NCI-H187 (cell line): ENCODE results near the gene CCNL1.
"Not testable (repeated sequence)": the region's sequence is repeated elsewhere in the genome, so short reads cannot be mapped to it uniquely, and the experiment has no call there.

ENCODE experiments used
- DNase-seq, 2 experiments: peaks; one replicate each; lab custom pipeline; 2025; lab: John Stamatoyannopoulos, UW

CCNL1 gene

DNA sequence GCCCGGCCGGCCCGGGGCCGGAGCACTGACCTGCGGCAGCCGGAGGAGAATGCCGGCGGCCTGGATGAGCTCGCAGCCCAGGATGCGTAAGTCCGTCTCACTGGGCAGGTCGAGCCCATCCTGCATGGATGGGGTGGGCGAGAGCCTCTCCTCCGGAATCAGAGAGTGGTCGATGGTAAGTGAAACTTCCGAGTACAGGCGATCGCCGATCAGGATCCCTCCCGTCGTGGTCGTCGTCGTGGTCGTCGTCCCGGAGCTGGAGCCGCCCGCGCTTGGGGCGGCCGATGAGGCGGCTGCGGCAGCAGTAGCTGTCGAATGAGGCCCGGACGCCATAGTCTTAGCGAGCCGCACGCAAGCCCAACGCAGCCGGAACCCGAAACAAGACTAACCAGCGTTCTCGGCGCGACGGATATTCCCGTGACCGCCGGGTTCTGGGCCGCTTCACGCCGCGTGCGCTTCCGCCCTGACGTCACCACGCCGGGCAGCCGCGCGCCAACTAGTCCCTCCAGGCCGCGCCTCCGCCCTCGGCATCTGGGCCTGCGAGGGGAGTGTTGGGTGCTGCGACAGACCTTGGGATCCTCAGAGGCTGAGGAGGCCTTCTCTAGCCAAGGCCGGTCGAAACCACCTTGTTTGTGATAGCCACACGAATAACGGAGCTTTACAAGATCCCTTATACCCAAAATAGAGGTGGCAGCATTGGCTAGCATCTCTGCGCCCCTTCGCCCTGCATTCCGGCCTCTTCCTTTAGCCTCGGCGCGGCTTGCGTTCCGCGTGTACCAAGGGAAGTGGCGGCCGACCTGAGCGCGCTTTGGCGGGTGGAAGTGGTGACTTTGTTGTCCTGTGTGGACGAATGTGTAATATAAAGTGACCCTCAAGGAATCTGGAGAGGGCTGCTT lies at the start of gene CCNL1:
CCNL1 (minus strand) TSS at position 386 of the 896 bp plus-strand sequence; CDS start at position 333, 53 bp downstream.
- DNase-seq: peak; percentile 84 to 92

DNA sequence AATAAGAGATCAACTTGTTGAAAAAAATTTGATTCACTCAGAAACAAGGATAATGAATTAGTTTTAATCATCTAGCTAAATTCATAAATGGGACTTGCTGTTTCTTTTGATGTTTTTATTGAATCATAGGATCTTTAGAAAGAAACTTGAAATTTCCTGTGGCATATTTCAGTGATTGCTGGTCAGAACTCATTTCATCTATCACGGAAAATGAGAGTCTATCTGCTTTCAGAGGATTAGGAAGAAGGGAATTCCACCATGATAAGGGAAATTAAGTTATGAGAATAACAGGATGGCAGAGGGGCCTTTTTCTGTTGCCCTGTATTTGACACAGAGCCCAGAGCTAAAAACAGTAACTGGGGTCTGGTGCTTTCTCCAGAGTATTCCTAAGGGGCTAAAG lies 44.9 kb upstream of the CCNL1 start:
- DNase-seq: no peak

DNA sequence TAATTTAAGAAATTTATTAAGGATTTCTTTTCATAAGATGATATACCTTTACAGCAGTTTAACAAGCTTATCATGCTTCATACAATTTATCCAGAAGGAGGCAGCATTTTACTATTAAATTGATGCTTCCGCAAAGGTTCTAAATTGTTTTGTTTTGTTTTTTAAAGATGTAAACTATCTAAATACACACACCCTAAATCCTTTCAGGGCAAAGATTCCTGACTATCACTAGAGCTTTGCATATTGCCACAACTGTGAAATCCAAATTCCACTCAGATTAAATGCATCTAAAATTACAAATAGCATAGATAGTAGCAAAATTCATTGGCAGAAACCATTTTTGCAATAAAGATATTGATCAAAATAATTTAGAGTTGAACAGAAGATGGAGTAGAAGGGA lies 44.5 kb upstream of the CCNL1 start:
- no peak for DNase-seq

DNA sequence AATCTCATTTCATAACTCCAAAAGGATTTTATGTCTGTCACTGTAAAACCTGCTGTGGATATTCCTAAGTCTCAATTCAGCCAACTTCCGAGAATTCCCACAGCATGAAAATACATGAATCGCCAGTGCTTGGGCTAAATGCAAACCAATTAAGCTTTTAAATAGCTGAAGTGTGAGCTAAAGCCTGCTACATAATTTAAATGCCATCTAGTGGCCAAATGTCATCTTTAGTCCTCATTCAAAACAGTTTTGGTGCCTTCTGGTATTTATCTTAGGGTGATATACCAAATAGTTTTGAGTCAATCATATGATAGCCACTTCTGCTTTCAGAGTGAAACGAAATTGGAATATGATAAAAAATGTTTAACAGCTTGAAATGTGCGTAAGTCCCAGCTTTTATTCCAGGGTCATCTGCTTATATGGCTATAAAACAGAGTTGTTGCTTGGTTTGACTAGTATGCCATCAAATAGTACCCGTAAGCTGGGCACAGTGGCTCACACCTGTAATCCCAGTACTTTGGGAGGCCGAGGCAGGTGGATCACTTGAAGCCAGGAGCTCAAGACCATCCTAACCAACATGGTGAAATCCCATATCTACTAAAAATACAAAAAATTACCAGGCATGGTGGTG lies 41.8 kb upstream of the CCNL1 start:
- no peak for DNase-seq

DNA sequence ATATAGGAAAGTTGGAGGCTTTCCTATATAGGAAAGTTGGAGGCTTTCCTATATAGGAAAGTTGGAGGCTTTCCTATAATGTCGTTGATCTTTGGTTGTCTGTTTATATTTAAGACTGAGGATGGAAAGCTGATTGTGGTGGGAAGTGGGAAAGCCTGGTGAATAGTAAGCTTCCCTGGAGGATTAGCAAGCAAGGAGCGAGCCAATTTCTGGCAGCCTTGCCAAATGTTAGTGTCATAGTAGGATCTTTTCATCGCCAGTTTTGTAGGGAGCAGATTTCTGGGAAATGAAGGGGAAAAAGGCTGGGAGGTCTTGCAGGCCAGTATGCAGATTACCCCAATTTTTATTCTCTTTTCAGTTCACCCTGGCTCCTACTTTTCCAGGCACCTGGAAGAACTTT lies 39.9 kb upstream of the CCNL1 start:
- no peak for DNase-seq

DNA sequence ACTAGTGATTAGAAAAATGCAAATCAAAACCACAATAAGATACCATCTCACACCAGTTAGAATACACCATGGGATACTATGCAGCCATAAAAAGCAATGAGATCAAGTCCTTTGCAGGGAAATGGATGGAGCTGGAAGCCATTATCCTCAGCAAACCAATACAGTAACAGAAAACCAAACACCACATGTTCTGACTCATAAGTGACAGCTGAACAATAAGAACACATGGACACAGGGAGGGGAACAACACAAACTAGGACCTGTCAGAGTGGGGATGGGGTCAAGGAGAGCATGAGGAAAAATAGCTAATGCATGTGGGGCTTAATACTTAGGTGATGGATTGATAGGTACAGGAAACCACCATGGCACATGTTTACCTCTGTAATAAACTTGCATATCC lies 36.0 kb upstream of the CCNL1 start:
- DNase-seq: no peak

DNA sequence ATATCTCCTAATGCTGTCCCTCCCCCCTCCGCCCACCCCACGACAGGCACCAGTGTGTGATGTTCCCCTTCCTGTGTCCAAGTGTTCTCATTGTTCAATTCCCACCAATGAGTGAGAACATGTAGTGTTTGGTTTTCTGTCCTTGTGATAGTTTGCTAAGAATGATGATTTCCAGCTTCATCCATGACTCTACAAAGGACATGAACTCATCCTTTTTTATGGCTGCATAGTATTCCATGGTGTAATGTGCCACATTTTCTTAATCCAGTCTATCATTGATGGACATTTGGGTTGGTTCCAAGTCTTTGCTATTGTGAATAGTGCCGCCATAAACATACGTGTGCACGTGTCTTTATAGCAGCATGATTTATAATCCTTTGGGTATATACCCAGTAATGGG lies 31.2 kb upstream of the CCNL1 start:
- DNase-seq: not testable (repeated sequence)

DNA sequence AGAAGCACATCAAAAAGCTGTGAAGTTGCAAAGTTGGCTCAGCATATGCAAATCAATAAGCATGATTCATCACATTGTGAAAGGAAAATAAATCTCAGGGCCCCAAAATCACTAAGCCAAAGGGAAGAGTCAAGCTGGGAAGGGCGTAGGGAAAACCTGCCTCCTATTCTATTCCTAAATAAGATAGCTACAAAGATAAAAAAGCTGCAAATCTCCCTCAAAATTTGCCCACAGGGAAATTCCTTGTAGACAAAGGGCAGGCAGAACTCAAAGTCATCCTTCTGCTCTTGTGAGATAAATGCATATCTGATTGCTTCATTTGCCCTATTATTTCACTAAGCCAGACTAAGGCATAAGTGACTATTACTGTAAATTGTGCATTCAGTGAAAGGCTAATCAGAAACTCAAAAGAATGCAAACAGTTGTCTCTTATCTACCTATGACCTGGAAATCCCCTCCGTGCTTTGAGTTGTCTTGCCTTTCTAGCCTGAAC lies 30.5 kb upstream of the CCNL1 start:
- no peak for DNase-seq

DNA sequence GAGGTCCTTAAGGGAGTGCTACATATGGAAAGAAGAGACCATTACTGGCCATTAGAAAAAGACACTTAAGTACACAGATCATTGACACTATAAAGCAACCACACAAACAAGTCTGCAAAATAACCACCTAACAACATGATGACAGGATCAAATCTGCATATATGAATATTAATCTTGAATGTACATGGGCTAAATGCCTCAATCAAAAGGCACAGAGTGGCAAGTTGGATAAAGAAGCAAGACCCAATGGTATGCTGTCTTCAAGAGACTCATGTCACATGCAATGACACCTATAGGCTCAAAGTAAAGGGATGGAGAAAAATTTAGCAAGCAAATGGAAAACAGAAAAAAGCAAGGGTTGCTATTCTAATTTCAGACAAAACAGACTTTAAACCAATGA lies 28.4 kb upstream of the CCNL1 start:
- DNase-seq: no peak

DNA sequence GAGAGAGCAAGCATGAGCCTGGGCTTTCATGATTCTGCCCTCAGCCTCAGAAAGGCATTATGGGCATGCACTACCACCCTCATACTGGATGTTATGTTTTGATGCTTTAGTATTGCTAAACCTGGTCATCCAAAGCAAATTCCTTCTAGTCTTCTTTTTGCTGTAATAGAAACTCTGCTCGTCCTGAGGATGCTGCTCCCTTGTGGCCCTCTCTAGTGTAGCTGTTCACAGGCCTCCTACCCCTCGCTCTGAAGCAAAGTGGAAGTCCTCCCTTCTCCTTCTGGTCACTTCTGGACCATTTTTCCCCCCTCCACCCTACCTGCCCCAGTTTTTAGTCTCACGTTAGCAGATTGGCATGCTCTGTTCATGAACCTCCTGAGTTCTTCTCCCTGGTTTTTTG lies 22.9 kb upstream of the CCNL1 start:
- DNase-seq: no peak

DNA sequence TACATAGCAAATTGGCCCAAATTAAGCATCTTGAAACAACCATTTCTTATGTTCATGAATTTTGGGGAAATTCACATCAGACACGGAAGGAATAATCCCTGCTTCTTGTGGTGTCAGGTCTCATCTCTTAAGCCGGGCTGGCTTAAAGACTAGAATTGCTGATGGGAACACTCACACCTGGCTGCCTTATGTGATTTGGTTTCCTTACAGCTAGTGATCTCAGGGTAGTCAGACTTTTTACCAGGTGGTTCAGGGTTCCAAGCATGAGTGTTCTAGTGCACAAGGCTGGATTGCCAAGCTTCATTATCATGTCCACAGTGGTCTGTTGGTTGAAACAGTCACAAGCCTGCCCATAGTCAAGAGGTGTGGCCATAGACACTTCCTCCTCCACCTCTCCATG lies 20.3 kb upstream of the CCNL1 start:
- DNase-seq: no peak

DNA sequence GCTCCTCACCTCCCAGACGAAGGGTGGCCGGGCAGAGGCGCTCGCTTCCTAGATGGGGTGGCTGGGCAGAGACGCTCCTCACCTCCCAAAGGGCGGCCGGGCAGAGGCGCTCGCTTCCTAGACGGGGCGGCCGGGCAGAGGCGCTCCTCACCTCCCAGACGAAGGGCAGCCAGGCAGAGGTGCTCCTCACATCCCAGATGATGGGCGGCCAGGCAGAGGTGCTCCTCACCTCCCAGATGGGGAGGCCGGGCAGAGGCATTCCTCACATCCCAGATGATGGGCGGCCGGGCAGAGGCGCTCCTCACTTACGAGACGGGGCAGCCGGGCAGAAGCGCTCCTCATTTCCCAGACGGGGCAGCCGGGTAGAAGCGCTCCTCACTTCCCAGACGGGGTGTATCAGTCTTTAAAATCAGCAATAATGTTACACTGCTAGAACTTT lies 19.4 kb upstream of the CCNL1 start:
- no peak for DNase-seq

DNA sequence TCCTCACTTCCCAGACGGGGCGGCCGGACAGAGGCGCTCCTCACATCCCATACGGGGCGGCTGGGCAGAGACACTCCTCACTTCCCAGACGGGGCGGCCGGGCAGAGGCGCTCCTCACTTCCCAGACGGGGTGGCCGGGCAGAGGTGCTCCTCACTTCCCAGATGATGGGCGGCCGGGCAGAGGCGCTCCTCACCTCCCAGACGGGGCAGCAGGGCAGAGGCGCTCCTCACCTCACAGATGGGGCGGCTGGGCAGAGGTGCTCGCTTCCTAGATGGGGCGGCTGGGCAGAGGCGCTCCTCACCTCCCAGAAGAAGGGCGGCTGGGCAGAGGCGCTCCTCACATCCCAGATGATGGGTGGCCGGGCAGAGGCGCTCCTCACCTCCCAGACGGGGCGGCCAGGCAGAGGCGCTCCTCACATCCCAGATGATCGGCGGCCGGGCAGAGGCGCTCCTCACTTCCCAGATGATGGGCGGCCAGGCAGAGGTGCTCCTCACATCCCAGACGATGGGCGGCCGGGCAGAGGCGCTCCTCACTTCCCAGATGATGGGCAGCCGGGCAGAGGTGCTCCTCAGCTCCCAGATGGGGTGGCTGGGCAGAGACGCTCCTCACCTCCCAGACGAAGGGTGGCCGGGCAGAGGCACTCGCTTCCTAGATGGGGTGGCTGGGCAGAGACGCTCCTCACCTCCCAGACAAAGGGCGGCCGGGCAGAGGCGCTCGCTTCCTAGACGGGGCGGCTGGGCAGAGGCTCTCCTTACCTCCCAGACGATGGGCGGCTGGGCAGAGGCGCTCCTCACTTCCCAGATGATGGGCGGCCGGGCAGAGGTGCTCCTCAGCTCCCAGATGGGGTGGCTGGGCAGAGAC lies 18.8 kb upstream of the CCNL1 start:
- DNase-seq: not testable (repeated sequence)

DNA sequence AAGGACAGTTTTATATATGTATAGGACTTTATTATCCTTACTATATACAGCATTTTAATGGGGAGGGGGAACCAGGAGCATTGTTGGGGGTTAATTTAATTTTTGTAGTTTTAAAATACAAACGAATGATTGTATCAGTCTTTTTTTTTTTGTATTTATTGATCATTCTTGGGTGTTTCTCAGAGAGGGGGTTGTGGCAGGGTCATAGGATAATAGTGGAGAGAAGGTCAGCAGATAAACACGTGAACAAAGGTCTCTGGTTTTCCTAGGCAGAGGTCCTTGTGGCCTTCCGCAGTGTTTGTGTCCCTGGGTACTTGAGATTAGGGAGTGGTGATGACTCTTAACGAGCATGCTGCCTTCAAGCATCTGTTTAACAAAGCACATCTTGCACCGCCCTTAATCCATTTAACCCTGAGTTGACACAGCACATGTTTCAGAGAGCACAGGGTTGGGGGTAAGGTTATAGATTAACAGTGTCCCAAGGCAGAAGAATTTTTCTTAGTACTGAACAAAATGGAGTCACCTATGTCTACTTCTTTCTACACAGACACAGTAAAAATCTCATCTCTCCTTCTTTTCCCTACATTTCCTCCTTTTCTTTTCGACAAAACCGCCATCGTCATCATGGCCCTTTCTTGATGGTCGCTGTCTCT lies 18.0 kb upstream of the CCNL1 start:
- not testable (repeated sequence) for DNase-seq

DNA sequence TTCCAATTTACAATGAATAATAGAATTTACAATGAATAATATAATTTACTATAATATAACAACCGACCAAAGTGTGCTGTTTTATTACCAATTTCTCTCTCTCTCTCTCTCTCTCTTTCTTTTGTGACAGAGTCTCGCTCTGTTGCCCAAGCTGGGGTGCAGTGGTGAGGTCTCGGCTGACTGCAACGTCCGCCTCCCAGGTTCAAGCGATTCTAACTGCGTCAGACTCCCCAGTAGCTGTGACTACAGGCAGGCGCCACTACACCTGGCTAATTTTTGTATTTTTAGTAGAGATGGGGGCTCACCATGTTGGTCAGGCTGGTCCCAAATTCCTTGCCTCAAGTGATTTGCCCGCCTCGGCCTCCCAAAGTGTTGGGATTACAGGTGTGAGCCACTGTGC lies 17.0 kb upstream of the CCNL1 start:
- DNase-seq: no peak

DNA sequence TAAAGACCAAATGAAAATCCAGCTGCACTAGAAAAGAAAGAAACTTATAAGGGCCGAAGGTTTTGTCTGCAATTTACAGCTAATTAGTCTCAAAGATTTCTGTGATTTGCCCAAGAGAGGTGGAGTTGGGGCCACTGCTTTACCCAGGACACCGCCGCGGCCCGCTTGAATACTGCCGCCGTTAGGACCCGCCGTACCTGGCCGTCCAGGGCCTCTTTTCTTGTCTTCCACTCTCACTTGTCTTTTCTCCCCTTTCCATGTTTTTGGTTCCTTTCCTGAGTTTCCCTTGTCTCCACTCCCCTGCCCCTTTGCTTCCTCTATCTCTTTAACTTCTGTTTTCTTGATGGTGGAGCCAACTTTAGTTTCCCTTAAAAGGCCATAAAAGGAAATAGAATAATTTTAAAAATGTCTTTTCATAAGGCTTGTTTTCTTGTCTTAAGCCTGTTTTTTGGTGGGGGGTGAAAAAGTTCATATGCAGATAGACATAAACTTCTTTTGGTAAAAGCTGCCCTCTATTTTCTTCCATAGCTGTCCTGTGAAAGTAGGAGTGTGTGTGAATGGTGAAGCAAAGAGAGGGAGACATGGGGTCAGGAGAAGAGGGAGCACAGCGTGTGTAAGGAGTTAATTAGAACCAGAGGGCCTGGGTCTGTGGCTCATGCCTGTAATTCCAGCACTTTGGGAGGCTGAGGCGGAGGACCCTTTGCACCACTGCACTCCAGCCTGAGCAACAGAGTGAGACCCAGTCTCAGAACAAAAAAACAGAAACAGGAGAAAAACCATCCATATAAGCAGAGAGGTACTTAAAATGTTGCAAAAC lies 16.0 kb upstream of the CCNL1 start:
- DNase-seq: no peak

DNA sequence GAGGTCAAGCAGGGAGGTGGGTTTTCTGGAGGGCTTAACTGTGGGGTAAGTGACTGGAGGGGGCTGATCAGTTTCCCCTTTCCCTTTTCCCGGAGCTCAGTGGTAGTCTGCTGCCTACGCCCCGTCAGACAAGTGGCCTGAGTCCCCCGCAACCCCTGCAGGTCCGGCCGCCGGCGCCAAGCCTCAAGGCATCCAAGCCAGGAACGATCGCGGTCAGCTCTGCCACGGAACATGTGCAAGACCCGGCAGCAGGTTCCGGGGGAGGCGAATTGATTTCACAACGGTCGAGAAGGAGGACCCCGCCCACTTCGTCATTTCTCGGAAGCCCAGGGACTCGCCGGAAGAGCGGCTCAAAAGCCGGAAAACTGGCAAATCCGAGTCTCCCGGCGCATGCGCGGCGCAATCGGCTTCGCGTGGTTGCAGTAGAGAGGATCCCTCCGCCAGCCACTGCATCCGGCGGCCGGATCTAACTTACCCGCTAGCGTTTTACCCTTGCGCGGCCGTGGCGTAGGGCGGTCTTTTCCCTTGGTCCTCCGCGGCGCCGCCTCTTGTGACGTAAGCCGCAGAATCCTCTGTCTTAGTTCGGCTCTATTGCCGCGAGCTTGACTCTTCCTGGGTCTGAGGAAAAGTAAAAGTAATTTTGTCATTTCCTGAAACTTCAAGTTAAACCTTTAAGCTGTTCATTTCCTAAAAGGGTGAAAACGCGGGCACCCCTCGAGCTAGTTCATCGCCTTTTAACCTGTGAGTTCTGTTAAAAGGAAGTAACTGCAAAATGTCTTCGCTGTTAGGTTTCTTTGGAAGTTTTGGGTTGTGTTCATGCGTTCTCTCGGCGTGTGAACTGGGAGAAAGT lies 14.9 kb upstream of the CCNL1 start:
- DNase-seq: peak; percentile 92 to 97

DNA sequence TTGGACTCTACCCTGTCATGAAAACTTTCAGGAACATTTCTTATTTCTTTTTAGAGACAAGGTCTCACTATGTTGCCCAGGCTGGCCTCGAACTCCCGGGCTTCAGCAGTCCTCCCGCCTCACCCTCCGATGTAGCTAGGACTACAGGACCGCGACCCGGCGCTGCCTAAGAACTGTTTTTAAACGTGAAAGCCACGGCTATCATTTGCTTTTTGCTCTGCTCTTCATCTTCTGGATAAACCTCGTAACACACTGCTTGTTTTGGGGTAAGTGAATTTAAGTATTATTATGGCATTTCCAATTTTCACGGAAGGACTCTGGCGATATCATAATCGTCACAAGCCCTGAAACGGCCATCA lies 14.3 kb upstream of the CCNL1 start:
- peak in 1 of 2 experiments; percentile 11 for DNase-seq

DNA sequence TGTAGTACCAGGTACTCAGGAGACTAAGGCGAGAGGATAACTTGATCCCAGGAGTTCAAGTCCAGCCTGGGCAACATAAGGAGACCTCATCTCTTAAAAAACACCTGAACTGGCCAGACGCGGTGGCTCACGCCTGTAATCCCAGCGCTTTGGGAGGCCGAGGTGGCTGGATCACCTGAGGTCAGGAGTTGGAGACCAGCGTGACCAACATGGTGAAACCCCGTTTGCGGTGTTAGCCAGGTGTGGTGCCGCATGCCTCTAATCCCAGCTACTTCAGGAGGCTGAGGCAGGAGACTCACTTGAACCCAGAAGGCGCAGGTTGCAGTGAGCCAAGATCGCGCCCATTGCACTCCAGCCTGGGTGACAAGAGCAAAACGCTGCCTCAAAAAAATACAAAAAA lies 13.4 kb upstream of the CCNL1 start:
- not testable (repeated sequence) for DNase-seq

DNA sequence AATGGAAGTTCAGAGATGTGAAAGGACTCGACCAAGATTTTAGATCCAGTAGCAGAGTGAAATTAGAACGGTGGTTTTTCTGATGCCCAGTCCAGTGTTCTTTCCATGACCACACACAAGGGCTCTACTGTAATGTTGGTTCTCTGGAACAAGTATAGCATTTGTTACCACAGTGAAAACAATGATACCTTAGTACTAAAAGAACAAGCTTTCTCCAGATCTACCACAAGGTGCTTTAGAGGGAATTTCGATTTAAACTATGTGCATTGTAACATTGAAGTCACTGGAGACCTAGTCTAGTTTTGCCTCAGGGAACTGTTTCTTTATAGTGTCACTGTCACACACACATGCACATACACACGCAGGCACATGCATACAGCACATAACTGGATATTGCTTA lies 12.8 kb upstream of the CCNL1 start:
- no peak for DNase-seq
